ENCODE data around the gene SPATA2L. TPM values are rescaled to one million over a fixed set of nuclear protein-coding genes. Genes with fewer than 3 reads are reported as not detected.

Gene SPATA2L
- total and polyA plus RNA-seq, 2 of the 13 experiments (the other 11 are each of a cell fraction or from before 2014, with no cell fraction given), result 9.1 to 20.7 TPM

GRCh38 chr16:89687092-89687940, 14.2 kb downstream of the SPATA2L start (continued):
- TF ChIP-seq ZFAT (CRISPR knock-in tag; conservative IDR thresholded peaks at IDR 0.05) (0 out of 2 replicates have a peak, but pooled peaks have one; percentile 61), ZFP1 (CRISPR knock-in tag; IDR thresholded peaks at IDR 0.05) (peak; percentile 95), TGIF2 (CRISPR knock-in tag; IDR thresholded peaks at IDR 0.05) (peak; percentile 93), ZNF407 (CRISPR knock-in tag; IDR thresholded peaks at IDR 0.05; ENCODE audit: not compliant biosample characterization) (peak; percentile 90), MYPOP (CRISPR knock-in tag; IDR thresholded peaks at IDR 0.05) (peak; percentile 98), MAFG (CRISPR knock-in tag; IDR thresholded peaks at IDR 0.05) (no peak), PAXIP1 (CRISPR knock-in tag; conservative IDR thresholded peaks at IDR 0.05) (peak; percentile 100), PREB (CRISPR knock-in tag; IDR thresholded peaks at IDR 0.05) (peak; percentile 65; the same call in 1 of the 2 replicates), ZNF10 (CRISPR knock-in tag; IDR thresholded peaks at IDR 0.05; ENCODE audit: borderline replicate concordance, low read depth) (no peak), SMARCC2 (IDR thresholded peaks at IDR 0.05) (no peak), TBP (CRISPR knock-in tag; IDR thresholded peaks at IDR 0.05) (peak; percentile 97), NONO (IDR thresholded peaks at IDR 0.05) (no peak), NONO (CRISPR knock-in tag; conservative IDR thresholded peaks at IDR 0.05) (peak; percentile 99), JUN (CRISPR knock-in tag; IDR thresholded peaks at IDR 0.05) (peak; percentile 90)
